DND-41 (cell line): ENCODE data around the gene SH2D7.
A peak's percentile ranks its signal among the peaks of the same experiment; 100 is the strongest.

Experiments used
- ATAC-seq: fragments of 200-7000 bp; cut with Tn5 transposase; 3 replicates; pipeline ENCODE4 v1.9.1; 2021; ENCODE audit warnings: low read depth; ENCODE audit not compliant: insufficient read depth
- DNase-seq: peaks from one replicate; pipeline ENCODE4 v3.0.0-alpha.2; 2020
- H2AFZ ChIP-seq: 2 replicates; pipeline ENCODE4 v1.6.0; 2012; ENCODE audit warnings: low read depth, low read length
- H3K27ac ChIP-seq: 2 replicates; pipeline ENCODE4 v1.5.1; 2012; ENCODE audit warnings: low read length, inconsistent platforms
- H3K27me3 ChIP-seq: fragments of 200-600 bp; sonication (generic); 2 replicates; pipeline ENCODE4 v1.6.0; 2012; ENCODE audit warnings: low read length, mild to moderate bottlenecking, inconsistent platforms; ENCODE audit not compliant: insufficient read depth, poor library complexity
- H3K36me3 ChIP-seq: 2 replicates; pipeline ENCODE4 v1.5.1; 2012; ENCODE audit warnings: low read length, inconsistent platforms; ENCODE audit not compliant: insufficient read depth
- H3K4me1 ChIP-seq: 2 replicates; pipeline ENCODE4 v1.5.1; 2012; ENCODE audit warnings: mild to moderate bottlenecking, low read length; ENCODE audit not compliant: insufficient read depth
- H3K4me2 ChIP-seq: 2 replicates; pipeline ENCODE4 v1.6.0; 2012; ENCODE audit warnings: mild to moderate bottlenecking, moderate library complexity, low read length, inconsistent platforms; ENCODE audit not compliant: insufficient read depth
- H3K4me3 ChIP-seq, 2 experiments: fragments of 200-600 bp in 1 of 2; shearing (Covaris generic) in 1 of 2; 2 replicates each; pipeline ENCODE4 v1.5.1; 2012 to 2016; ENCODE audit warnings: inconsistent platforms in 2 of 2, low read length in 2 of 2, mild to moderate bottlenecking in 2 of 2, low read depth in 1 of 2, moderate library complexity in 1 of 2
- H3K79me2 ChIP-seq: 2 replicates; pipeline ENCODE4 v1.6.0; 2012; ENCODE audit warnings: low read length, inconsistent platforms; ENCODE audit not compliant: insufficient read depth
- H3K9ac ChIP-seq: 2 replicates; pipeline ENCODE4 v1.6.0; 2012; ENCODE audit warnings: low read depth, mild to moderate bottlenecking, inconsistent platforms, low read length, moderate library complexity
- H3K9me3 ChIP-seq: 2 replicates; pipeline ENCODE4 v1.5.1; 2012; ENCODE audit warnings: low read length, moderate library complexity, mild to moderate bottlenecking, inconsistent platforms; ENCODE audit not compliant: insufficient read depth, severe bottlenecking
- H4K20me1 ChIP-seq: 2 replicates; pipeline ENCODE4 v1.6.0; 2012; ENCODE audit warnings: low read length; ENCODE audit not compliant: insufficient read depth
- EZH2 ChIP-seq: IDR thresholded peaks from 3 replicates; pipeline ENCODE4 v1.6.1; 2012; ENCODE audit warnings: borderline replicate concordance, low read depth, mild to moderate bottlenecking, moderate library complexity, low read length, inconsistent platforms; ENCODE audit not compliant: severe bottlenecking
- TF ChIP-seq, protein P1 (sequence below): IDR thresholded peaks from 2 replicates; pipeline ENCODE4 v1.5.1; 2012; ENCODE audit warnings: borderline replicate concordance, low read length, moderate library complexity, mild to moderate bottlenecking; ENCODE audit not compliant: poor library complexity, severe bottlenecking; ENCODE audit errors: extremely low read depth

SH2D7 gene

DNA sequence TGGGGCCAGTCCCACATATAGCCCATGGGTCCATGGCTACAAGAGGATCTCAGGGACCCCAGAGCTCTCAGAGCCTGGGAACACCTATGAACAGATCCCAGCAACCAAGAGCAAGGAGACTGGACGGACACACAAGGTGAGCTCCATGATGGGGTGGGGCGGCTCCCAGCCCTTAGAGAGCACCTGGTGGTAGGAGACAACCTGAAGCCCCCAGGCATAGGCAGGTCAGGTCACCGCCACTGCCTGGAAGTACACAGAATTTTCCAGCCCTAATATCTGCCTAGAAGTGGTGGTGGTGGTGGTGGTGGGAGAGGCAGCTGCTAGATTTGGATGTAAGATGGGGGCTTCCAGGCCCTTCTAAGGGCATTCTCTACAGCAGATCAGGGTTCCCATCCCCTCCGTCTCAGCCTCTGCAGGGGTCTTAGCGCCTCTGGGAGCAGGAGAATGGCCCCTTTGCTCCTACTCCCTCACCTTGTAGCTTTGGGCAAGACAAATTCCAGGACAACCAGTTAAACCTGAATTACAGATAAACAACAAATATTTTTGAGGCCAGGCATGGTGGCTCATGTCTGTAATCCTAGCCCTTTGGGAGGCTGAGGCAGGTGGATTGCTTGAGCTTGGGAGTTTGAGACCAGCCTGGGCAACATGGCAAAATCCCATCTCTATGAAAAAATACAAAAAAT, 9.2 kb downstream of the SH2D7 start:
- Histone ChIP-seq H3K79me2 (no peaks in the 10 kb centered on the region), H3K9ac (no peak overlapping the region), H3K4me2 (no peak overlapping the region), H3K27me3 (no peaks in the 10 kb centered on the region), H4K20me1 (no peaks in the 10 kb centered on the region), H3K4me1 (peaks cover 19% of the 10 kb centered on the region), H3K27ac (no peak overlapping the region), H3K4me3 (no peak overlapping the region), H2AFZ (no peak overlapping the region), H3K9me3 (no peaks in the 10 kb centered on the region), H3K36me3 (no peaks in the 10 kb centered on the region)
- TF ChIP-seq, protein P1, sequence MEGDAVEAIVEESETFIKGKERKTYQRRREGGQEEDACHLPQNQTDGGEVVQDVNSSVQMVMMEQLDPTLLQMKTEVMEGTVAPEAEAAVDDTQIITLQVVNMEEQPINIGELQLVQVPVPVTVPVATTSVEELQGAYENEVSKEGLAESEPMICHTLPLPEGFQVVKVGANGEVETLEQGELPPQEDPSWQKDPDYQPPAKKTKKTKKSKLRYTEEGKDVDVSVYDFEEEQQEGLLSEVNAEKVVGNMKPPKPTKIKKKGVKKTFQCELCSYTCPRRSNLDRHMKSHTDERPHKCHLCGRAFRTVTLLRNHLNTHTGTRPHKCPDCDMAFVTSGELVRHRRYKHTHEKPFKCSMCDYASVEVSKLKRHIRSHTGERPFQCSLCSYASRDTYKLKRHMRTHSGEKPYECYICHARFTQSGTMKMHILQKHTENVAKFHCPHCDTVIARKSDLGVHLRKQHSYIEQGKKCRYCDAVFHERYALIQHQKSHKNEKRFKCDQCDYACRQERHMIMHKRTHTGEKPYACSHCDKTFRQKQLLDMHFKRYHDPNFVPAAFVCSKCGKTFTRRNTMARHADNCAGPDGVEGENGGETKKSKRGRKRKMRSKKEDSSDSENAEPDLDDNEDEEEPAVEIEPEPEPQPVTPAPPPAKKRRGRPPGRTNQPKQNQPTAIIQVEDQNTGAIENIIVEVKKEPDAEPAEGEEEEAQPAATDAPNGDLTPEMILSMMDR = no peak
- TF ChIP-seq EZH2 = no peak
- ATAC-seq (no peak), DNase-seq (no peak)

DNA sequence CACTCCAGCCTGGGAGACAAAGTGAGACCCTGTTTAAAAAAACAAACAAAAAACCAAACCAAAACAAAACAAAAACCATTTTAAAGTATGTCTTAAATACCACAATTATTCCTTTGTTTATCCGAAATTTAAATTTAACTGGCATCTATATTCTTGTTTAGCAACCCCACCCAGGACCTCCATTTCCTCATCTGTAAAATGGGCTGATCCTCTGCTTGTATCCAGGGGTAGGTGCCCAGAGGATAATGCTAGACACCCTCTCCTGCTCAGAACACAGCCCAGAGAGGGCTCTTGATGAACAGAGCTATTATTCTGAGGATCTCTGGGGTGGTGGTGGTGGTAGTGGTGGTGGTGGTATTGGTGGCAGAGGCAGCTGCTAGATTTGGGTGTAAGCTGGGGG, 9.8 kb downstream of the SH2D7 start:
- no peak for ATAC-seq
- no peak for DNase-seq
- H3K27me3 ChIP-seq = no peaks in the 10 kb centered on the region

DNA sequence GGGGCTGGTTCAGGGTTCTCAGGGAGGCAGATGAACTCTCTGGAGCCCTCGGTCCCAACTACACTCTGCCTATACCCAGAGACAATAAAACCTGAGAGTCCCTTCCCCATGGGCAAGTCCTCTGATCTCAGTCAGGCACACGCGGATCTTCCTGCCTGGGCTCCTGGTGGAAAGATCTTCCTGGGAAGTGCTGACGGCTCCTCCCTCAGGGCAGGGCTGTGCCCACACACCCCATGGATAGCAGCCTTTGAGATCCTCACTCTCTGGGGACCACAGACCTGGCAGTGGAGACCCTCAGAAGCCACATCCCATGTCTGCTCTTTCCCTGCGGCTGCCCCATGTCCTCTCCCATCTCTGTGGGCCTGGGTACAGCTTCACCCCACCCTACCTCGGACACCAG, 10.4 kb downstream of the SH2D7 start:
- Histone ChIP-seq H3K9ac (peak overlapping the region; percentile 35; the same call in 1 of the 2 replicates), H3K79me2 (no peaks in the 10 kb centered on the region), H3K36me3 (no peaks in the 10 kb centered on the region)

More for the DNA sequence above, 9.8 kb downstream of the SH2D7 start:
- H3K4me1 ChIP-seq = peaks cover 19% of the 10 kb centered on the region
- H2AFZ ChIP-seq = no peak overlapping the region
- H3K9ac ChIP-seq = no peak overlapping the region
- H3K4me3 ChIP-seq = no peak overlapping the region
- H3K27ac ChIP-seq = no peak overlapping the region
- TF ChIP-seq EZH2 = no peak
- TF ChIP-seq, protein P1 = no peak
- no peak overlapping the region for H3K4me2 ChIP-seq
- H3K9me3 ChIP-seq = no peaks in the 10 kb centered on the region
- no peaks in the 10 kb centered on the region for H3K79me2 ChIP-seq
- H4K20me1 ChIP-seq = no peaks in the 10 kb centered on the region
- H3K36me3 ChIP-seq = no peaks in the 10 kb centered on the region

More for the DNA sequence above, 10.4 kb downstream of the SH2D7 start:
- Histone ChIP-seq H3K4me1 (peaks cover 19% of the 10 kb centered on the region), H3K27ac (peak overlapping the region; percentile 73), H3K4me3 (no peak overlapping the region), H3K27me3 (no peaks in the 10 kb centered on the region), H2AFZ (no peak overlapping the region), H4K20me1 (no peaks in the 10 kb centered on the region), H3K9me3 (no peaks in the 10 kb centered on the region), H3K4me2 (no peak overlapping the region)
- no peak for ATAC-seq
- TF ChIP-seq, protein P1 = no peak
- no peak for TF ChIP-seq EZH2
- DNase-seq = no peak
